ENCODE results near the gene ZDHHC14.

The ZDHHC14 gene

GRCh38 chr6:157479464-157480303, 98.7 kb downstream of the ZDHHC14 start:
- Histone ChIP-seq H3K4me3 (ENCODE audit: low read length) (no peak overlapping the region), H3F3A (ENCODE audit: control insufficient read depth, insufficient read depth) (no peaks in the 10 kb centered on the region), H3K27me3 (ENCODE audit: control insufficient read depth, low read length) (peaks cover 12% of the 10 kb centered on the region; the same call in 1 of the 2 replicates), H3K27ac (ENCODE audit: low read depth, low read length) (no peak overlapping the region), H3K4me1 (ENCODE audit: control insufficient read depth, low read length) (no peaks in the 10 kb centered on the region), H3K9me3 (ENCODE audit: control insufficient read depth, insufficient read depth, low read length) (no peaks in the 10 kb centered on the region), H3K9me2 (replicated peaks; ENCODE audit: control insufficient read depth, low read length) (no peaks in the 10 kb centered on the region), H3K36me3 (ENCODE audit: control insufficient read depth, low read length) (no peaks in the 10 kb centered on the region), H3K79me2 (ENCODE audit: control insufficient read depth, low read length) (no peaks in the 10 kb centered on the region), H4K20me1 (ENCODE audit: control insufficient read depth, insufficient read depth, low read depth, low read length) (no peaks in the 10 kb centered on the region), H3K4me2 (ENCODE audit: low read length) (no peak overlapping the region)
- TF ChIP-seq, protein P1, sequence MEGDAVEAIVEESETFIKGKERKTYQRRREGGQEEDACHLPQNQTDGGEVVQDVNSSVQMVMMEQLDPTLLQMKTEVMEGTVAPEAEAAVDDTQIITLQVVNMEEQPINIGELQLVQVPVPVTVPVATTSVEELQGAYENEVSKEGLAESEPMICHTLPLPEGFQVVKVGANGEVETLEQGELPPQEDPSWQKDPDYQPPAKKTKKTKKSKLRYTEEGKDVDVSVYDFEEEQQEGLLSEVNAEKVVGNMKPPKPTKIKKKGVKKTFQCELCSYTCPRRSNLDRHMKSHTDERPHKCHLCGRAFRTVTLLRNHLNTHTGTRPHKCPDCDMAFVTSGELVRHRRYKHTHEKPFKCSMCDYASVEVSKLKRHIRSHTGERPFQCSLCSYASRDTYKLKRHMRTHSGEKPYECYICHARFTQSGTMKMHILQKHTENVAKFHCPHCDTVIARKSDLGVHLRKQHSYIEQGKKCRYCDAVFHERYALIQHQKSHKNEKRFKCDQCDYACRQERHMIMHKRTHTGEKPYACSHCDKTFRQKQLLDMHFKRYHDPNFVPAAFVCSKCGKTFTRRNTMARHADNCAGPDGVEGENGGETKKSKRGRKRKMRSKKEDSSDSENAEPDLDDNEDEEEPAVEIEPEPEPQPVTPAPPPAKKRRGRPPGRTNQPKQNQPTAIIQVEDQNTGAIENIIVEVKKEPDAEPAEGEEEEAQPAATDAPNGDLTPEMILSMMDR (IDR thresholded peaks at IDR 0.05; ENCODE audit: low read depth, low read length, poor library complexity, severe bottlenecking) = no peak
- TF ChIP-seq EZH2phosphoT487 (IDR thresholded peaks at IDR 0.05; ENCODE audit: borderline replicate concordance, low read length) = no peak

DNA sequence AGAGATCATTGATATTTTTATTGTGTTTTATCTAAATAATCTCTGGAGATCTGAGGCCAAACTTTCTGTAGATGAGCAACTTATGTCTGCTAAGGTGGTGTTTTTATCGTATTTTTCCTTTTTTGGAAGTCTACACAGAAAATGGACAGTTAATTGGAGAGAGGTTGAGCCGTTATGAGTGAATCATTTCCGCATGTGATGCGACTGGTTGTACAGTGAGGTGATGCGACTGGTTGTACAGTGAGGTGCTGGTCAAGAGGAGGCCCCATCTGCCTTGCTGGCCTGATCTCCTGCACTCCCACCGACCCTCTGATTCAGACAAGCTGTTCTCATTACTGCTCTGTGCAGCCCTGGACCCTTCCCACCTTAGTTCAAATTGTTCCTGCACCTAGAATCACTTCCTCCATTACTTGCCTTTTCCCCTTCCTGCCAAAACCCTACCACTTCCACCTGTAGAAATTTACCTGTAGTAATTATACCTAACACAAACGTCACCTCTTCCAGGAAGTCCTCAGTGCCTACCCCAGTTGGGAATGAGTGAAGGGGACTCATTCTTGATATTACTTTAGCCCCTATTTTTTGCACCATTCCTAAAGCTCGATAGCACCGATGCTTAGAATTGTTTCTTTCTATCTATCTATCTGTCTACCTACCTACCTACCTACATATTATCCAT, 100.3 kb downstream of the ZDHHC14 start:
- no peak overlapping the region for H3K4me3 ChIP-seq (ENCODE audit: low read length)
- H3K4me2 ChIP-seq (ENCODE audit: low read length) = no peak overlapping the region

DNA sequence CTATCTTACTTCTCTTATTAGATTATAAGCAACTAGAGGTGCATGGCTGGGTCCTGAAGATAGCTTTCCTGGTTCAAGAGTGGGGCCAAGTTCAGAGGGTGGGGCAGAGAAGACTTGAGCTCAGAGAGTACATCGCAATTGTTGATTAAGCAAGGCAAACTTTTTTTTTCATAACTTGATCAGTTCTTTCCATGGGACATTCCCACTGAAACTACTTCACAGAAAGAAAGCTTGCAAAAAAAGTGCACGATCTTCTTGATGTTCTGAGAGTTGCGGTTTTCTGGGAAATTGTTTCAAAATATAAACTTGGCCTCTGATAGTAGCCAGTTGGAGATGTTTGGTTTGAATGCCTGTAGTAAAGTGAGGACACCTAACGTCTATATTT, 100.9 kb downstream of the ZDHHC14 start:
- H3F3A ChIP-seq (ENCODE audit: control insufficient read depth, insufficient read depth) = no peaks in the 10 kb centered on the region
- no peaks in the 10 kb centered on the region for H3K36me3 ChIP-seq (ENCODE audit: control insufficient read depth, low read length)
- H3K79me2 ChIP-seq (ENCODE audit: control insufficient read depth, low read length) = no peaks in the 10 kb centered on the region
- H3K4me1 ChIP-seq (ENCODE audit: control insufficient read depth, low read length) = peaks cover 6% of the 10 kb centered on the region
- no peaks in the 10 kb centered on the region for H3K9me3 ChIP-seq (ENCODE audit: control insufficient read depth, insufficient read depth, low read length)
- H3K9me2 ChIP-seq (replicated peaks; ENCODE audit: control insufficient read depth, low read length) = no peaks in the 10 kb centered on the region
- H3K4me2 ChIP-seq (ENCODE audit: low read length) = no peak overlapping the region
- H3K27me3 ChIP-seq (ENCODE audit: control insufficient read depth, low read length) = no peaks in the 10 kb centered on the region
- no peaks in the 10 kb centered on the region for H4K20me1 ChIP-seq (ENCODE audit: control insufficient read depth, insufficient read depth, low read depth, low read length)
- TF ChIP-seq EZH2phosphoT487 (IDR thresholded peaks at IDR 0.05; ENCODE audit: borderline replicate concordance, low read length) = no peak
- H3K27ac ChIP-seq (ENCODE audit: low read depth, low read length) = no peak overlapping the region
- no peak overlapping the region for H3K4me3 ChIP-seq (ENCODE audit: low read length)

More for the DNA sequence above, 100.3 kb downstream of the ZDHHC14 start:
- Histone ChIP-seq H3K4me1 (ENCODE audit: control insufficient read depth, low read length) (peaks cover under 1% of the 10 kb centered on the region), H4K20me1 (ENCODE audit: control insufficient read depth, insufficient read depth, low read depth, low read length) (no peaks in the 10 kb centered on the region), H3F3A (ENCODE audit: control insufficient read depth, insufficient read depth) (no peaks in the 10 kb centered on the region), H3K9me3 (ENCODE audit: control insufficient read depth, insufficient read depth, low read length) (no peaks in the 10 kb centered on the region), H3K9me2 (replicated peaks; ENCODE audit: control insufficient read depth, low read length) (no peaks in the 10 kb centered on the region), H3K27ac (ENCODE audit: low read depth, low read length) (no peak overlapping the region), H3K79me2 (ENCODE audit: control insufficient read depth, low read length) (no peaks in the 10 kb centered on the region), H3K27me3 (ENCODE audit: control insufficient read depth, low read length) (peaks cover 3% of the 10 kb centered on the region; the same call in 1 of the 2 replicates), H3K36me3 (ENCODE audit: control insufficient read depth, low read length) (no peaks in the 10 kb centered on the region)
- TF ChIP-seq, protein P1 (IDR thresholded peaks at IDR 0.05; ENCODE audit: low read depth, low read length, poor library complexity, severe bottlenecking) = no peak
- no peak for TF ChIP-seq EZH2phosphoT487 (IDR thresholded peaks at IDR 0.05; ENCODE audit: borderline replicate concordance, low read length)

DNA sequence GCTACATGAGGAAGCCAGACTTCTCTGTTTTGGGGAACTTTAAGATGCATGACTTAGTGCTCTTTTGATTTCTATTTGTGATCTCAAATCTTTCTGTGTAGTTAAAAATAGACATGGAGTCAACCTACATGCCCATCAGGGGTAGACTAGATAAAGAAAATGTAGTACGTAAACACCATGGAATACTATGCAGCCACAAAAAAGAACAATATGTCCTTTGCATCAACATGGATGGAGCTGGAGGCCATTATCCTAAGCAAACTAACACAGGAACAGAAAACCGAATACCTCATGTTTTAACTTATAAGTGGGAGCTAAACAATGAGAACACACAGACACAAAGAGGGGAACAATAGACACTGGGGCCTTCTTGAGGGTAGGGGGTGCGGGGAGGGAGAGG, 102.8 kb downstream of the ZDHHC14 start:
- H3K4me1 ChIP-seq (ENCODE audit: control insufficient read depth, low read length) = peaks cover 21% of the 10 kb centered on the region
- no peak overlapping the region for H3K4me3 ChIP-seq (ENCODE audit: low read length)
- H3K36me3 ChIP-seq (ENCODE audit: control insufficient read depth, low read length) = no peaks in the 10 kb centered on the region
- no peaks in the 10 kb centered on the region for H3F3A ChIP-seq (ENCODE audit: control insufficient read depth, insufficient read depth)
- H3K9me3 ChIP-seq (ENCODE audit: control insufficient read depth, insufficient read depth, low read length) = no peaks in the 10 kb centered on the region
- no peaks in the 10 kb centered on the region for H4K20me1 ChIP-seq (ENCODE audit: control insufficient read depth, insufficient read depth, low read depth, low read length)
- no peaks in the 10 kb centered on the region; the same call in 1 of the 2 replicates for H3K27me3 ChIP-seq (ENCODE audit: control insufficient read depth, low read length)
- no peak overlapping the region for H3K4me2 ChIP-seq (ENCODE audit: low read length)
- no peaks in the 10 kb centered on the region for H3K9me2 ChIP-seq (replicated peaks; ENCODE audit: control insufficient read depth, low read length)
- TF ChIP-seq, protein P1 (IDR thresholded peaks at IDR 0.05; ENCODE audit: low read depth, low read length, poor library complexity, severe bottlenecking) = no peak
- TF ChIP-seq EZH2phosphoT487 (IDR thresholded peaks at IDR 0.05; ENCODE audit: borderline replicate concordance, low read length) = no peak
- no peaks in the 10 kb centered on the region for H3K79me2 ChIP-seq (ENCODE audit: control insufficient read depth, low read length)
- no peak overlapping the region for H3K27ac ChIP-seq (ENCODE audit: low read depth, low read length)
